HEK293 (cell line): ENCODE results near the gene ETV1.

Source experiments
- FEZF1 ChIP-seq: fragments of 450-650 bp; formaldehyde crosslinking; IDR thresholded peaks from 2 replicates; pipeline ENCODE4 v1.5.1; 2016; ENCODE audit warnings: missing biosample characterization, missing genetic modification characterization
- ZNF324 ChIP-seq: fragments of 450-650 bp; formaldehyde crosslinking; IDR thresholded peaks from 2 replicates; pipeline ENCODE4 v1.5.1; 2016; ENCODE audit warnings: missing biosample characterization, missing genetic modification characterization
- TF ChIP-seq, protein P1 (sequence below): fragments of 450-650 bp; formaldehyde crosslinking; IDR thresholded peaks from 2 replicates; pipeline ENCODE4 v1.5.1; 2017; ENCODE audit warnings: missing biosample characterization, missing genetic modification characterization

DNA sequence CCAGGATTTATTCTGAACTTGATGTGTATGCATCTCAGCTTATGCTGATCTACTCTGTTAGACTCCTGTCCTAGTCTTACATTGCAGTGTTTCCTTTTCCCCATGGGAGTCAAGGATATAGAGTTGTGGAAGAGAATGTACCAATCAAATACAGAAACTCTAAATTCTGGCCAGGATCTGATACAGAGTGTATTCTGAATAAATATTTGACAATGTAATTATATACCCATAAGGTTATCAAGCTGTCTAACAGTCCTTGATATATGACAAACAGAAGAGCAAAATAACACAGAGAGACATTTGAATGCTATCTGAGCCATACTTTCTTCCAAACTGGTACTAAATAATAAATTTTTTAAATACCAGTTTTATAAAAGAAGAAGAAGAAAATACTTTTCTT, 116.8 kb downstream of the ETV1 start:
- TF ChIP-seq ZNF324 (tag by site-specific recombination) = no peak
- TF ChIP-seq FEZF1 (tag by site-specific recombination) = no peak
- TF ChIP-seq, protein P1, sequence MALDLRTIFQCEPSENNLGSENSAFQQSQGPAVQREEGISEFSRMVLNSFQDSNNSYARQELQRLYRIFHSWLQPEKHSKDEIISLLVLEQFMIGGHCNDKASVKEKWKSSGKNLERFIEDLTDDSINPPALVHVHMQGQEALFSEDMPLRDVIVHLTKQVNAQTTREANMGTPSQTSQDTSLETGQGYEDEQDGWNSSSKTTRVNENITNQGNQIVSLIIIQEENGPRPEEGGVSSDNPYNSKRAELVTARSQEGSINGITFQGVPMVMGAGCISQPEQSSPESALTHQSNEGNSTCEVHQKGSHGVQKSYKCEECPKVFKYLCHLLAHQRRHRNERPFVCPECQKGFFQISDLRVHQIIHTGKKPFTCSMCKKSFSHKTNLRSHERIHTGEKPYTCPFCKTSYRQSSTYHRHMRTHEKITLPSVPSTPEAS (tag by site-specific recombination) = no peak
